GM18858 (cell line): ENCODE results near the gene MRTFA.
"Not testable (repeated sequence)": the region's sequence is repeated elsewhere in the genome, so short reads cannot be mapped to it uniquely, and the experiment has no call there.

Source experiments
- ATAC-seq: cut with Tn5 transposase; IDR thresholded peaks from one replicate; pipeline ENCODE4 v1.9.1; 2021; ENCODE audit not compliant: unreplicated experiment

Gene MRTFA

DNA sequence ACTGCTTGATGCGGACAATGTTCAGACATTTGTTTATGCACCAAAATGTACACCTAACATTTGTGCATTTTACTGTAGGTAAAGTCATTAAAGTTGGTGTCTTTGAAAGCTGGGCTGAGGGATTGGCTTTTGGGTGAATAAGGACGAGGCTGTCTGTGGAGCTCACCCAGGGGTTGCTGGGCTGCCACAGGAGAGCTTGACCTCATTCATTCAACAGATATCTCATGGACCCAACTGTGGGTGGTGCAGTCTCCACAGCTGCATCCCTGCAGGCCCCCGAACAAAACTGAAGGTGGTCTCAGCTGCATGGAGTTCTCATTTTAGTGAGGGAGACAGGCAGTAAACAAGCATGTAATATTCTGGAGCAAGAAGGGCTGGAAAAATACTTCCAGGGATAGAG, 233.4 kb downstream of the MRTFA start:
- ATAC-seq: no peak

DNA sequence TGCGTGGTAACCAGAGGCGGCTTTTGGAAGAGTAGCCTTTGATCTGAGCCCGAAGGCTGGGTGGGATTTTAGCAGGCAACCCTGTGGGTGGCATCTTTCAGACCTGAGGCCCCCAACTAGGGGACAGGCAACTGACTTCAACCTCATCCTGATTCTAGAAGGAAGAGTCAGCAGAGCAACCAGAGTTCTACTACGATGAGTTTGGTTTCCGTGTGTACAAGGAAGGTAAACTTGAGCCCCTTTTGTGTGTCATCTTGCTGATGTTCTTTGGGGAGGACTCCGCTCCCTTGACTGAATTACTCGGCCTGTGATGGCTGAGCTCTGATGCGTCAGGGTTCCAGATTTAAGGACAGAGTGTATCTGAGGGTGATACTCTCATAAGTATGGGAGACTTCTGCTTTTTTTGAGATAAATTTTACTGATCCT, 234.5 kb downstream of the MRTFA start:
- ATAC-seq: no peak

DNA sequence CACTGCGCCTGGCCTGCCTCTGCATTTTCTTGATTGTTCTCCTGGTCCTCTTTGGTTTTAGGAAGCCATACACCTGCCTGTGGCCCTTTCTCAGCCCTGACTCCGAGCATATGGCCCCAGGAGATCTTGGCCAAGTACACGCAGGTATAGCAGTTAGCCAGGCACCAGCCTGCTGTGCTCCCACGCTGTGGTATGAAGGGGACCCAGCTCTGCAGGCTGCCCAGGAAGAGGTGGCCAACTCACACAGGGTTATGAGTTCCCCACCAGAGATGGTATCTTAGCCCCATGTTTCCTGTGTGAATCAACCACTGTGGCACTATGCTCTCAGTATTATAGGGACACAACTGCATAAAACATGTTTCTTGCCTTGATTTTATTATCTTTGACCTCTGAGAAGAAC, 235.0 kb downstream of the MRTFA start:
- no peak for ATAC-seq

DNA sequence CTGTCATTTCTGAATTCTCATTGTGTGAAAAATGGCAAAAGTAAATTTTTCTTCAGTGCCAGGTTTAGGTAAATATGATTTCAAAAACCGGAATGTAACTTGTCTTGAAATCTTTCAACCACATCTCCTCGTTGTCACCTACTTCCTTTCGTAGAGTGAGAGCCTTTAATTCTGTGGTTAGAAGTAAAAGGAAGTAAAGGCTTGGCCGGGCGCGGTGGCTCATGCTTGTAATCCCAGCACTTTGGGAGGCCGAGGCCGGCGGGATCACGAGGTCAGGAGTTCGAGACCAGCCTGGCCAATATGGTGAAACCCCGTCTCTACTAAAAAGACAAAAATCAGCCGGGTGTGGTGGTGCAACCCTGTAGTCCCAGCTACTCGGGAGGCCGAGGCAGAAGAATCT, 236.4 kb downstream of the MRTFA start:
- no peak for ATAC-seq

DNA sequence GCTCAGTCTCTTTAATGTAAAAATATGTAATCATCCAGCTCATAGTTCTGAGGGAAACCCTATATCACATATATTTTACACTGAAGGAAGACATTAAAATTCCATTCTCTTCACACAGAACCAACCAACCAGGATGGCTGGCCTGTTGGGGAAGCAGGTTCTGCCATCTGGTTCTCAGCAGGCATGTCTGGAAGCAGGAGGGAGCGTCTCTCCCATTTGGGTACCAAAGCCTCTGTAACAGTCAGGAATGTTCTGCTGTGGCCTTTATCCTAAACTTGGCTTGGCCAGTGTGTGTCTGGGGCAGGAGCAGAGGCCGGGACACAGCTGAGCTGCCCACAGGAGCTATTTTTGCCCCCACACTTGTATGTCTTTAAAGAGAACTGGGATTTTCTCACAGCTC, 236.9 kb downstream of the MRTFA start:
- ATAC-seq: no peak

DNA sequence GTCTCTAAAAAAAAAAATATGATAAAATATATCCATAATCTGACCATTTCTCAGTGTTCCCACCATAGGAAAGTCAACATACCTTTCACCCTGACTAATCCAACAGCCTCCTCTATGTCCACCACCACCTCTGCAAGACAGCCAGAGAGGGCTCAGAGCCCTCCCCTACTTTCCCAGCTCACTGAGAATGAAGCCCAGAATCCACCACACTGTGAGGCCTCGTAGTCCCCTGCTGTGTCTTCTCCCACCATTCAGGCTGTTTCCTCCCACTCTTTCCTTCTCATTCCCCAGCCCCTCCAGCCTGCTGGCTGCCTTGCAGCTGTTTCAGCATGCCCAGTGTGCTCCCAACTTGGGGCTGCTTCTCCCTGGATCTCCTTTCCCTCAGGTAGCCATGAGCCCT, 239.1 kb downstream of the MRTFA start:
- no peak for ATAC-seq

DNA sequence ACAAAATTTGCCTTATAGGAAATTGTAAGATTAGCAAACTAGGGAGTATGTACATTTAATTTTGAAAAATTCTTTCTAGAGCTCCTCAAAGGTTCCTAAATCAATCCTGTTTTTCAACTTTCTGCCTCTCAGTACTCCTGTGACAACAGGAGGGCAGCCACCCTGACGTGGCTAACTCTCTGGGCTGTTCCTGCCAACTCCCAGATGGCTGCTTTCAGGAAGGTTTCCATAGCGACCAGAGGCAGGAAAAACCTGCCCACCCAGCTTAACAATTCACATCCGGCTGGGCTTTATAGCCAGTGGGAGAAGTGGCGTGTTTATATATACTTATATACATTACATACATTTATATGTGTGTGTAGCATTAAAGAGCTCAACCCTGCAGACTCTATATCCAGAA, 239.6 kb downstream of the MRTFA start:
- no peak for ATAC-seq

DNA sequence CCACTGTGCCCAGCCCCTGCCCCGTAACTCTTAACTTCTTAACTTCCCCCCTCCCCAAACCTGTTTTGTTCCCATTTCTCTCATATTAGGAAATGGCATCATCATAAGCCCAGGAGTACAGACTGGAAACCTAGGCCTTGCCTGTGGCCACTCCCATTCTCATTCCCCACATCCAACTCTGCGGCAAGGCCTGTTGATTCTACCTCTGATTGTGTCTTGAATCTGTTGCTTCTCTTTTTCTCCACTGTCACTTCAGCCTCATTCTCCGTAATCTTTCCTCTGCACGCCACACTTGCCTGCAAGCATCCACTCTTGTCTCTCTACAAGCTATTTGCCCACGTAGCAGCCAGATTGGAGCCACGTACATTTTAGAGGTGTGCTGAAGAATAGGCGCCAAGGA, 240.9 kb downstream of the MRTFA start:
- ATAC-seq: no peak

DNA sequence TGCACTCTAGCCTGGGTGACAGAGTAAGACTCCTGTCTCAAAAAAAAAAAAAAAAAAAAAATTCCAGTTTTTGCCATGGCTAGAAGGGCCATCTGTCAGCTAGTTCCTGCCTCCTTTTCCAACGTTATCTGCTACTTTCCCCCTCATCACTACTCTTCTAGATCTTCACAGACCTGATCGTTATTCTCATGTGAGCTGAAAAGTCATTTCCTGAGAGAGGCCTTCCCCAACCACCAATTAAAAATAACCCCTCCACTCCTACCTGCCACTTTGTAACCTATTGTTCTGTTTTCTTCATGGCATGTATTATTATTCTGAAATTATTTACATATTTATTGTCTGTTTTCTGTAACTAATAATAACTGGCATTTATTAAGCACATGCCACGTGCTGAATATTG, 241.9 kb downstream of the MRTFA start:
- no peak for ATAC-seq

DNA sequence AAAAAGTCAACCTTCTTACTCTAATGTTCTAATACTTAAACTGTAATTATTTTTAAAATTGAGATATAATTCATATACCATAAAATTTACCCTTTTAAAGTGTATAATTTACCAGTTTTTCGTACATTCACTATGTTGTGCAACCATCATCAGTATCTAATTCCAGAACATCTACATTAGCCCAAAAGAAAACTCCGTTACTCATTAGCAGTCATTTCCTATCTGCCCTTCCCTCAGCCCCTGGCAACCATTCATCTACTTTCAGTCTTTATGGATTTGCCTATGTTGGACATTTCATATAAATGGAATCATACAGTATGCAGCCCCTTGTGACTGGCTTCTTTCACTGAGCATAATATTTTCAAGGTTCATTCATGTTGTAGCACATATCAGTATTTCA, 243.9 kb downstream of the MRTFA start:
- no peak for ATAC-seq

DNA sequence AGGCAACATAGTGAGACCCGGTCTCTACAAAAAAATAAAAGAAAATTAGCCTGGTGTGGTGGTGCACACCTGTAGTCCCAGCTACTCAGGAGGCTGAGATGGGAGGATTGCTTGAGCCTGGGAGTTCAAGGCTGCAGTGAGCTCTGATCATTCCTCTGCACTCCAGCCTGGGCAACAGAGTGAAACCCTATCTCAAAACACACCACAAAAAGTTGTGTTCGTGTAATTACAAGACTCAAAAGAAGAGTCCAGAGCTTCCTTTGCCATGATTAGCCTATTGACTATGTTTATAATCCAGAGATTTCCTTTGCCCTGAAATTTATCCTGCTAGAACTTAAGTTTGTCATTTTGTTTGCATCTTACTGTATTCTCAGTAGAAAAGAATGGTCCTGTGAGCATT, 245.1 kb downstream of the MRTFA start:
- ATAC-seq: no peak

DNA sequence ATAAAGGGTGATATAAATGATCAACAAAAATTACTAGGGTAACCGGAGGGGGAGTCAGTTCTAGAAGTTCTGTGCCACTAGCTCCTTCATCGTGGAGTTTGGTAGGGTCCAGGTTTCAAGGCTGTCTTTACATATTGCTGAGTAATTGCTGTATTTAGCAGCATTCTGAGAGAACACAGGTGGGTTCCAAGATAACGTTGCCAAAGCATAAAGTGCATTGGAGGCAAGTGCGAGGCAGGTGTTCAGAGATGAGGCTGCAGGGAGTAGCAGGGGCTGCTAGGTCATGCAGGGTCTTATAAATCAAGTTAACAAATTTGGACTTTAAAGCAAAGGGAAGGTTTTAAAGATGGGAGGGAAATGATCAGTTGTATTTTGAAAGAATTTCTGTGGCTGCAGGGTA, 248.3 kb downstream of the MRTFA start:
- no peak for ATAC-seq

DNA sequence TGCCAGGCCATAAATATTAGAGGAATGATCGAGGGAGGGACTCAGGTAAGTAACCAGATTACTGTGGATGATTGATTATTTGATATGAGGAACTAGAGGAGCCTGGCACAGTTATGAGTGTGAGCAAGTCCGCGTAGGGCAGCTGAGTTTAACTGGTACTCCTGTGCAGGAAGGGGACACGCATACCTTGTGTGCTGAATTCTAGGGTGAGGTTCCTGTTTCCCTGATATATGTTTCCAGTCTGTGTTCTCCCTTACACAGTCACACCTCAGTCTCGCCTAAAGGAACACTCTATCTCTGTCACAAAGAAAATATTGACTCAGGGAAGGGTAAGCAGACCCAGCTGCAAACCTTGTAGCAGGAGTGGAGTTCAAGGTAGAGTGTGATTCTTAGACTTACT, 248.8 kb downstream of the MRTFA start:
- ATAC-seq: no peak

DNA sequence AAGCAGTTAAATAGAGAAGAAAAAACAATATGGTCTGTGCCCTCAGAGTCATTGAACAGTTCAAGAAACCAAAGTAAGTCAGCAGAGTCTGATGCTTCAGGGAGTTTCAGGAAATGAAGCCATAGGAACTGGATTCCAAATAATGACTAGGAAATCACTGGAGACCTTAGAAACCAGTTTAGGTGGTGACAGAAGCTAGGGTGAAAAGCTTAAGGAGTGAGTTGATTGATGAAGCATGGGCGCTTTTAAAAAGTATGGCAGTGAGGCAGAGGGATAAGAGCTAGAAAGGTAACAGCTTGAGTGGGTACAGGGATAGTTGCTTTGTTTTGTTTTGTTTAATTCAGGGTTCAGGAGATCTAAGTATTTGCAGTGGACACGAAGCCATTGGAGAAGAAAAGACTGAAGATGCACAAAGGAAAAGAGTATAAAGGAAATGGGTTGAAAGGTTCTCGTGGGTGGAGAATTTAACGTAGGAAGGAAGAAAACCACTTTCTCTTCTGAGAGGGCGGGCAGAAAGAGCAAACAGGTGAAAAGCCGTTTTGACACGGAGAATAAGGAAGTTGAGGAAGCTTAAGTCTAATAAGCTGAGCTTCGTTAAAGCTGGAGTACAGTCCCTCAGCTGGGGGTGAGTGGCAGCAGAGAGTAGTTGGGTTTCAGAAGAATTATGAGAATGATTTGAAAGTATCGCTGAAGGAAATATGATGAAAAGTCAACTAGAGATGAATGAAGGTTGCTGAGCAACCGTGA, 251.3 kb downstream of the MRTFA start:
- ATAC-seq: no peak

DNA sequence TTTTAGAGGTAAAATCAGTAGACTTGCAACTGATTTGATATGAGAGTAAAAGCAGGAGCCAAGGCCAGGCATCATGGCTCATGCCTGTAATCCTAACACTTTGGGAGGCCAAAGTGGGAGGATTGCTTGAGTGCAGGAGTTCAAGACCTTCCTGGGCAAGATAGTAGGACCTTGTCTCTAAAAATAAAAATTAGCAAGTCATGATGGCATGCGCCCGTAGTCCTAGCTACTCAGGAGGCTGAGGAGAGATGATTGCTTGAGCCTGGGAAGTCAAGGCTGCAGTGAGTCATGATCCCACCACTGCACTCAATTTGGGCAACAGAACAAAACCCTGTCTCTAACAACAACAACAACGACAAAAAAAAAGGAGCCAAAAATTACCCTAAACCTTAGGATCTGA, 252.6 kb downstream of the MRTFA start:
- ATAC-seq: no peak

DNA sequence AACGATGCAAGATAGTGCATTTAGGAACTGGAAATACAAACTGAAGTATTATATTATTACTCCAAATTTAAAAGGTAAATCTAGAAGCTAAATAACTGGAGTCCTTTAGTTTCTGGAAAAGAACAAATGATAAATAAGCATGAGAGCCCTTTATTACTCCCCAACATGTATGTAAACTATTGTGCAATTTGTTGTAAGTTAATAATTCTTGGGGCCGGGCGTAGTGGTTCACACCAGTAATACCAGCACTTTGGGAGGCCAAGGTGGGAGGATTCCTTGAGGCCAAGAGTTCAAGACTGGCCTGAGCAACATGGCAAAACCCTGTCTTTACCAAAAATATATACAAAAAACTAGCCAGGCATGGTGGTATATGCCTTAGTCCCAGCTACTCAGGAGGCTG, 255.1 kb downstream of the MRTFA start:
- ATAC-seq: no peak

DNA sequence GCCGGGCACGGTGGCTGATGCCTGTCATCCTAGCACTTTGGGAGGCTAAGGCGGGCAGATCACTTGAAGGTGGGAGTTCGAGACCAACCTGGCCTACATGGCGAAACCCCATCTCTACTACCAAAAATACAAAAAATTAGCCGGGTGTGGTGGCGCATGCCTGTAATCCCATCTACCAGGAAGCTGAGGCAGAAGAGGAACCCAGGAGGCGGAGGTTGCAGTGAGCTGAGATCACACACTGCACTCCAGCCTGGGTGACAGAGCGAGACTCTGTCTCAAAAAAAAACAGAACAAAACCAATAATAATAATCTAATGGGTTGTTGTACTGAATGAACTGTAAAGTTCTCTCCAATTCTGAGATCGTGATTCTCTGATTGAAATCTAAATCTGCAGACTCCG, 258.1 kb downstream of the MRTFA start:
- not testable (repeated sequence) for ATAC-seq

DNA sequence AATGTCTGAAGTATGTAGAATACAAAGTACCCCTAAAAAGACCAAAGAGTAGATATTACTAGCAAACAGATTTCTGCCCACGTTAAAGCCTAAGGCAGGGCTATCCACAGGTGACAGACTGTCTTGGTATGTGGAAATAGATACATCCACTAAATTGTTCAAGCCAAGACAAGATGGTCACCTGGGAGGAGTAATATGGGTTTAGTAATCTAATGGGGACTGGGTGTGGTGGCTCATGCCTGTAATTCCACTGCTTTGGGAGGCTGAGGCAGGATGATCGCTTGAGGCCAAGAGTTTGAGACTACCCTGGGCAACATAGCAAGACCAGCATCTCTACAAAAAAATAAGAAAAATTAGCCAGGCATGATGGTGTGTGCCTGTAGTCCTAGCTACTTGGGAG, 258.6 kb downstream of the MRTFA start:
- ATAC-seq: no peak

DNA sequence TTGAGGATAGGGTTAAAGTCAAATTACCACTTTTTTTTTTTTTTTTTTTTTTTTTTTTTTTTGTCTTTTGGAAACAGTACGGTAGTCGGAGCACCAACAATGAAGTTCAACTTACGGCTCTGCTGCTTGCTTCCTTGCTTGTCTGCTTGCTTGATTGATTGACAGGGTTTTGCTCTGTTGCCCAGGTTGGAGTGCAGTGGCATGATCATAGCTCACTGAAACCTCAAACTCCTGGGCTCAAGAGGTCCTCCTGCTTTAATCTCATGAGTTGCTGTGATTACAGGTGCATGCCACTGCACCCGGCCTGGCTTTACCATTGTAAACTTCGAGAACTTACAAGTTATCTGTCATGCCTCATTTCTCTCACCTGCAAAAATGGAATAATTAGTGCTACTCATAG, 260.4 kb downstream of the MRTFA start:
- no peak for ATAC-seq

DNA sequence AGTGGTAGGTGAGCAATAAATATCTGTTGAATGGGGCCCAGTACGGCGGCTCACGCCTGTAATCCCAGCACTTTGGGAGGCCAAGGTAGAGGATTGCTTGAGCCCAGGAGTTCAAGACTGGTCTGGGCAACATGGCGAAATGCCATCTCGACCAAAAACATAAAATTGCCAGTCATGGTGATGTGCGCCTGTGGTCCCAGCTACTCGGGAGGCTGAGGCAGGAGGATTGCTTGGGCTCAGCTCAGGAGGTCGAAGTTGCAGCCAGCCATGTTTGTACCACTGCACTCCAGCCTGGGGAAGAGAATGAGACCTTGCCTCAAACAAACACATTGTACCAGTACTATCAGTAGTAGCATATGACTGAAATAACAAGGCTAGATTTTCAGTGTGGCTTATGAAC, 262.0 kb downstream of the MRTFA start:
- no peak for ATAC-seq

DNA sequence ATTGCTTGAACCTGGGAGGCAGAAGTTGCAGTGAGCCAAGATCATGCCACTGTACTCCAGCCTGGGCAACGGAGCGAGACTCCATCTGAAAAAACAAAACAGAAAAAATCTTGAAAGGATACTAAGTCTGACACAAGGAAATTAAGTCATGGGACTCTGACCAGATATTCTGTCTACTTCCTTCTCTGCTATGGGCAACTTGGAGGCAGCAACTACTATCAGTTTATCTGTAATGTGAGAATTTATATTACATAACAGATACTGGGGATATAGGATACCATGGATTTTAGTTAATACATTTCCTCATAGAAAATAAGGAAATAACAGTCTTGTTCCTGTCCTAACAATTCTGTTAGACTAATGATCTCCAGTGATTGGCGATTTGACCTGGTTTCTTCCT, 267.7 kb downstream of the MRTFA start:
- no peak for ATAC-seq

DNA sequence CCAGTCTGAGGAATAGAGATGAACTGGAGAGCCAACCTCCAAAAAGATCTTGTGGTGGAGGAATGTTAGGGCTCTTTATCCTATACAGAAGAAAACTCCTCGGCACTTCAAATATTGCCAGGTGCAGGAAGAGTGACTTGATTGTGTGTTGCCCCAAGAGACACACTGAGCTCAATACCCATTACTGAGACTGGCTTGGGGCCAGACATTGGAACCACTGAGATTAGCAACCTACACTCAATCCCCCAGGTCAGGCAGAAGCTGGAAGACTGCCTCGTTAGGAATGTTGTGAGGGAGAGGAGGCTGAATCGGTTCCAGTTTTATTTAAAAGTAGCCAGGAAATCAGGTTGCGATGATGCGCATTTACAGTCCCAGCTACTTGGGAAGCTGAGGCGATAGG, 268.5 kb downstream of the MRTFA start:
- no peak for ATAC-seq

DNA sequence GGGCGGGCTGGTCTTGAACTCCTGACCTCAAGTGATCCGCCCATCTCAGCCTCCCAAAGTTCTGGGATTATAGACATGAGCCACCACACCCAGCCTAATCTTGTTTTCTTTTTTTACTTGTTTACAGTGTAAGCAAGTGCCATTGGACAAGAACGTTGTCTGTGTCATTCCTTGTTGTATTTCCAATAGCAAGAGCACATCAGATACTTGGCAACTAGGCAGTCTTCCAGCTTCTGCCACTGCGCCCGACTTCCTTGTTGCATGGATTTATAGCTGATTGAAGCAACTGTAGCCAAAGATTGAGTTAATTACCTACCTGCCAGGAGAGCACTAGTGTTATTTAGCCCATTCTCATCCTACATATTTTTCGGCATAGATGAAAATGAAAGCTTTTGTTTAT, 269.2 kb downstream of the MRTFA start:
- ATAC-seq: no peak
